SK-N-DZ (cell line): Measurements from ENCODE around the gene FJX1. TPM values are rescaled to one million over a fixed set of nuclear protein-coding genes. Genes with fewer than 3 reads are reported as not detected.

ENCODE experiments used
- DNase-seq: peaks from one replicate; pipeline ENCODE4 v3.0.0-alpha.2; 2015; ENCODE audit warnings: low spot score
- polyA plus RNA-seq, 2 experiments: library from polyadenylated mRNA; depleted of rRNA; stranded (reverse); fragments of >200 nt; gene quantifications; 2 replicates each; pipeline ENCODE4 v1.2.3, GENCODE V29; 2014

Gene FJX1
- 47.2 and 48.4 TPM in 2 replicates for polyA plus RNA-seq (2014; cell fraction: cytosol; rRNA removed)
- 43.5 and 47.9 TPM in 2 replicates for polyA plus RNA-seq (2014; cell fraction: nucleus; rRNA removed)

GRCh38 chr11:35617687-35618496, at the start of gene FJX1:
Gene FJX1, plus strand, starts transcription at chr11:35618460. Its CDS starts 177 bp downstream, at chr11:35618637.
- DNase-seq, result peak; percentile 86

- peak; percentile 36 for DNase-seq
Measured at GRCh38 chr11:35571696-35572095, 46.6 kb upstream of the FJX1 start.

- DNase-seq, result no peak
Measured at GRCh38 chr11:35579557-35580396, 38.5 kb upstream of the FJX1 start.

- DNase-seq, result no peak
Measured at GRCh38 chr11:35580397-35580781, 37.9 kb upstream of the FJX1 start.

- no peak for DNase-seq
Measured at GRCh38 chr11:35582033-35582432, 36.2 kb upstream of the FJX1 start.

GRCh38 chr11:35583126-35583525, 35.1 kb upstream of the FJX1 start:
- no peak for DNase-seq

- no peak for DNase-seq
Measured at GRCh38 chr11:35583843-35584242, 34.4 kb upstream of the FJX1 start.

- DNase-seq, result no peak
Measured at GRCh38 chr11:35584321-35584720, 33.9 kb upstream of the FJX1 start.

- DNase-seq, result no peak
Measured at GRCh38 chr11:35585416-35585815, 32.8 kb upstream of the FJX1 start.

- DNase-seq, result no peak
Measured at GRCh38 chr11:35586222-35586621, 32.0 kb upstream of the FJX1 start.

GRCh38 chr11:35587972-35588371, 30.3 kb upstream of the FJX1 start:
- no peak for DNase-seq

- DNase-seq, result no peak
Measured at GRCh38 chr11:35588627-35589026, 29.6 kb upstream of the FJX1 start.

- DNase-seq, result no peak
Measured at GRCh38 chr11:35589281-35589680, 29.0 kb upstream of the FJX1 start.

GRCh38 chr11:35590412-35590811, 27.8 kb upstream of the FJX1 start:
- DNase-seq, result no peak

GRCh38 chr11:35593143-35593542, 25.1 kb upstream of the FJX1 start:
- no peak for DNase-seq

GRCh38 chr11:35594680-35595079, 23.6 kb upstream of the FJX1 start:
- DNase-seq, result peak; percentile 54

GRCh38 chr11:35598254-35599125, 19.8 kb upstream of the FJX1 start:
- no peak for DNase-seq

GRCh38 chr11:35600331-35600838, 17.9 kb upstream of the FJX1 start:
- no peak for DNase-seq

GRCh38 chr11:35602160-35602793, 16.0 kb upstream of the FJX1 start:
- DNase-seq, result no peak

- DNase-seq, result no peak
Measured at GRCh38 chr11:35602979-35603378, 15.3 kb upstream of the FJX1 start.

GRCh38 chr11:35605706-35606105, 12.6 kb upstream of the FJX1 start:
- no peak for DNase-seq
